GM19455 (cell line): ENCODE measurements around the gene PARP3.

Source experiments
- ATAC-seq: cut with Tn5 transposase; IDR thresholded peaks from one replicate; pipeline ENCODE4 v1.9.1; 2021; ENCODE audit not compliant: unreplicated experiment

PARP3 gene

DNA sequence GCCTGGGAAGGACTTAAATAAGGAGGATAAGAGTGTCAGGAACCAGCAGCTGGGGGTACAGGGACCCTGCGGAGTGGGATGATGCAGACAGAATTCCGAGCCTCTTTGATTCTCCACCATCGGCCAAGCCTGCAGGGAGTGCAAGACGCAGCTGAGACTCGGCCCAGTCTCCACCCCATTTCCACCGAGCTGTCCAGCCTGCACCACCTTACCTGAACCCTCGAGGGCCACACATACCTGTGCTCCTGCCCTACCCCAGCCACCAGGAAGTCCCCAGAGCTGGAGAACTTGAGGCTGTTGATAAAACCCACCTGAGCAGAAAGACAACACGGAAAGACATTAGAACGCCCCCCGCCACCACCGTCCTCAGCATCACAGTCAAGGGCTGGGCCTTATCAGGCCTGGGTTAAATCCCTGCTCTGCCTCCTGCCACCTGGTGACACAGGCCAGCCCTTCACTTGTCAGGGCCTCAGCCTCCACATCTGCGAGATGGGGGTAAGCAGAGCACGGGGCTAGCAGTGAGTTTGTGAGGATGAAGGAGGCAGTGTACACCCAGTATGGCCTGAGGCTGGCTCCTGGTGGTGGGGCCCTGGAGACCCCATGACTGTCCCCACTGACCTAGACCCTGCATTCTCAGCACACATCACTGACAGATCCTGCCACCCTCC is 8.6 kb upstream of the PARP3 start:
- ATAC-seq = no peak

DNA sequence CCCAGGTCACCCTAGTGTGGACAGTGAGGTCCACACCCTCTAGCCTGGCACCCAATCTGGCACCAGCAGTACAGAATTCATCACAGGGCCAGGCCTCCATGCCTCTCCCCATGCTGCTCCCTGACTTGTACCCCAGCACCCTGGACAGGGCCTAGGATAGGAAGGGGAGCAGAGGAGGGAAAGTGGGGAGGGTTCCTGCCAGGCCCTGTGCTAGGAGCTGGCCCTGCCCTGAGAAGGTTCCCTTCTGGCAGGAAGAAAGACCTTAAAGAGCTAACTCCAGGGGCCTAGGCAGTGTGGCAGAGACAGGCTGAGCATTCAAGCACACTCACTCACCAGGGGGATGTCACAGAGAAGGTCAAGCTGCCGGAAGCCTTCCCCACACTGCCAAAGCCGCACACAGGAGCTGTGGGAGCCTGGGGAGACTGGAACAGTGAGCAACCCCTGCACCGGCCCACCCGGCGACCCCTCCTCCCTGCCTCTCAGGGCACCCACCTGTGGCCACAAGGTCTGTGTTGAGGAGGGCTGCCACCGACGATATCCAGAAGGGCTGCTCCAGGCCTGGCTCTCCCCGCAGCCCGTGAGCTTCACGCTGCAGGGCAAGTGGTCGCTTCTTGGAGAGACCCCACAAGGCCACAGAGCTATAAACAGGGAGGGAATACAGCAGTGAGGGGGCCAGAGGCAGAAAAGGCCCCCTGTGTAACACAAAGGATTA is 7.9 kb upstream of the PARP3 start:
- no peak for ATAC-seq

DNA sequence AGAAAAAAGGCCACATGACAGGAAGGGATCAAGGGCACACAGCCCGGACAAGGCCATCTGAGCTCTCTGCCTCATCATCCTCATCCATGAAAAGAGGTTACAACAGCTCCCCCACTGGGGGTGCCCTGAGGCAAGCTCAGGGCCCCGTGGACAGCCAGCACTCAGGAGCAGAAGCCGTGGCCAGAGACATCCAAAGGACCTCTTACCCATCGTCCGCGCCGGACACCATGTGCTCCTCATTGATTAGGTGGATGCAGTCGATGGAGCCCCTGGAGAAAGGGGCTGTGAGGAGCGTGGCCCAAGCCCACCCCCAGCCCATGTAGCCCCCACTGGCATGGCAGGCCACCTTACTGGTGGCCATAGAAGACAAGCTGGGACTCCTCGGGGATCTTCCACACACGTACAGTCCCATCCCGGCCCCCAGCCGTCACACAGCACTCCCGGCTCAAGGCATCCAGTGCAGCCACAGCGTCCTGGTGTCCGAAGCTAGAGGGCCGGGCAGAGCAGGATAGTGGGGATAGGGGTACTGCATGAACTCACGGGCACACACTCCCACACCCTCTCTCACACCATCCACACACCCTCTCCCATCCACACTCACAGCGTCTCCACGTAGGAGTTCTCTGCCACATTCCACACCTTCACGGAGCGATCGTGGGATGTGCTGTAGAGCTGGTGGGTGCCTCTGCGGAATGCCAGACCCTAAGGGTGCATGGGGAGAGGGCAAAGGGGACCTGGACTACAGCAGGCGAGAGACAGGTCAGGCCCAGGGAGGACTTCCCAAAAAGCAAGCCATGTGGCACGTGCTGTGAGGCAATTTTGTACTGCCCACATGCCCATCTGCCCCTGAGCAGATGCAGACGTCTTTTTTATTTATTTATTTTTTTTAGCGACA is 6.9 kb upstream of the PARP3 start:
- no peak for ATAC-seq

DNA sequence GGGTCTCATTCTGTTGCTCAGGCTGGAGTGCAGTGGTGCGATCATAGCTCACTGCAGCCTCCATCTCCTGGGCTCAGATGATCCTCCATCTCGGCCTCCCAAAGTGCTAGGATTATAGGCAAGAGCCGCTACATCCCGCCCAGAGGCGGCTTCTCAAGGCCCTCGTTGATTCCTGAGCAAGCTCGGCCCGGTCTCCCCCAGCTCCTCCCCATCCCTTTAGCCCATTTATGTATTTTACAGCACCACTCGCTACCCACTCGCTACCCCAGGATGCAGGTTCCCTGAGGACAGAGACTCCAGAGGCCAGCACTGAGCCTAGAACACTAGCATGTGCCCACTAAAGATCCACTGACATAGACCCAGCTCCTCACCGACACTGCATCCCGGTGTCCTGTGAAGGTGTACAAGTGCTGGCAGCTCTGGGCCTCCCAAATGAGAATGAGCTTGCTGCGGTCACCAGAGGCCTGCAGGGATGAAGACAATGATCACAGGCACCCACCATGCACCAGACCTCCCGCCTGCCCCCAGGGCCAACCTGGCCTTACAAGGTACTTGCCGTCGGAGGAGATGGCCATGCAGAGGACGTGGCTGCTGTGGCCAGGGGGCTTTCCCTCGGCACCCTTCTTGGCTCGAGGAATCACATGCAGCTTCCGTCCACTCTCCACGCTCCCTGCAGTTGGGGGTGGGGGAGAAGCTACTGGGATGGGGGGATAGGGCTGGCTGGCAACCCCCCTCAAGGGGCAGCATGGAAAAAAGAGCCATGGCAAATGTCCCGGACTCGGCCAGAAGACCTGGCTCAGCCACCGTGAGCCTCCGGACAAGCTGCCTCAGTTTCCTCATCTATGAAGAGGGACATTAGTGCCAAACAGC is 6.0 kb upstream of the PARP3 start:
- no peak for ATAC-seq

DNA sequence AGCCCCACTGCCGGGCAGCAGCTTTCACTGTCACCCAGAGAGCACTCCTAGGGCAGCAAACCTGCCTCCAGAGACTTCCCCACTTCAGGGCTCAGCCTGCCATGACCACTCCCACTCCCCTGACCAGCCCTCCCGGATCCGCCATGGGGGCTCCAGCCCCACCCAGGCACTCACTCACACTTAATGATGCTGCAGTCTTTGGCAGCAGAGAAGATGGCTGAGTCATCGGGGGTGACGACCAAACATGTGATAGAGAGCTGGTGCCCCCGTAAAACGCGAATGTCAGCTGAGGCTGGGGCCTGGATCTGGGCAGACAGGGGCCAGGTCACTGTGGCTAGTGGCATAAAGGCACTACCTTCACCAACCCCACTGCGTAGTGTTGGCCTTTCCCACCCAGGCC is 5.1 kb upstream of the PARP3 start:
- ATAC-seq = no peak

DNA sequence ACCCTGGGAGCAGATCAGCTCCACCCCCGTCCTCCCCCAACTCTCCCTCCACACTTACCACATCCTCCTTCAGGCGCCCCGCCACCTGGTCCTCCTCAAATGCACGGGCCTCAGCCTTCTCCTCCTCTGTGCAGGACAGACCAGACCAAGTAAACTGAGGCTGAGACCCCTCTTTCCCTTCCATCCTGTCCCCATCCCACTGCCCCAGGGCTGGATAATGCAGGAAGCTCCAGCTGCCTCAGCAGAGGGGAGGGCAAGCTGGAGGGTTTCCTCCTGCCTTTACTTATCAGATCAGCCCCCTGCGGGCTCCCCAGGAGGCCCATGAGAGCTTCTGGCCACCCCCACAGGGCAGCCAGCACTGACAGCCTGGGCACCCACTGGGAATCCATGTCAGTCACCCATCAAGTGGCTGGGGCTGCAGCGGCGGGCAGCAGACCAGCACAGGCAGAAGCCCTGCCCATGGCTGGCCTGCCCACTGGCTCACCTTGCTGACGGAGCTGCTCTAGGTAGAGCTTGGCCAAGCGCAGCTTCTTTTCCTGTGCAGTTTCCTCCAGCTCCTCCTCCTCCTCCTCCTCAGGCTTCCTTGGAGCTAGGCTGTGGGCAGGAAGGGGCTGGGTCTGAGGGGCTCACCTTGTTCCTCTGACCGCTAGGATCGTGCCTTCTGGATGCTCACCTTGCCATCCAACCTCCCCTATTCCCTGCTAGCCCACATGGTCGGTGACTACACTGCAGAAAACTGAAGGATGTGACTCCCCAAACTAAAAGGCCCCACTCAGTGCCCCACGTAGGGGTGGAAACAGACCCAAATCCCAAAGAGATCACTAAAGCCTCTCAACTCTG is 4.3 kb upstream of the PARP3 start:
- ATAC-seq = no peak

DNA sequence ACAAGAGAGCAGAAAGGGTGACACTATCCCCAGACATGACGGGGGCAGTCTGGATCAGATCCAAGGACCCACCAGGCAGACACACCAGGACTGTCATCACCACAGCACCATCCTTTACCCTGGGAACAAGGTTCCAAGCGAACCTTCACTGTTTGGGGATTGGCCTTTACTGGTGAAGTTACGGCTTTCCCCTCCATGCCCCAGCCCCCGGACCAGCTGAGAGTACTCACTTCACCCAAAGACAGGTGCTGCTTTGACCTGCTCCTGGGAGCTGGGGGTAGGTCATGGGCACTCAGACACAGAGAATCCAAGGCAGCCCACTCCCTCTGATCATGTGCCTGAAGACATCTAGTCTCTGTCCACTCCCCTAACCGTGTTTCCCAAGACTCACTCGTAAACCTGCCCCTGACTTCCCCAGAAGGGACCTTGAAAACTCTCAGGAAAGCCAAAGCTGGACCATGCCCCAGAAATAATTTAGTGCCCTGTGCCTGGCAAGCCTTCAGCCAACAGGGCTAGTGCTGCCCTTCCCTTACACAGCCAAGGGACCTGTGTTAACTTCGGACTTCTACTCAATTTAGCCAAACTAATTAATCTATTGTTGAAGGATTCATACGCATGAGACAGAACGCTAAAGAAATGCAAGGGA is 3.3 kb upstream of the PARP3 start:
- ATAC-seq = no peak

DNA sequence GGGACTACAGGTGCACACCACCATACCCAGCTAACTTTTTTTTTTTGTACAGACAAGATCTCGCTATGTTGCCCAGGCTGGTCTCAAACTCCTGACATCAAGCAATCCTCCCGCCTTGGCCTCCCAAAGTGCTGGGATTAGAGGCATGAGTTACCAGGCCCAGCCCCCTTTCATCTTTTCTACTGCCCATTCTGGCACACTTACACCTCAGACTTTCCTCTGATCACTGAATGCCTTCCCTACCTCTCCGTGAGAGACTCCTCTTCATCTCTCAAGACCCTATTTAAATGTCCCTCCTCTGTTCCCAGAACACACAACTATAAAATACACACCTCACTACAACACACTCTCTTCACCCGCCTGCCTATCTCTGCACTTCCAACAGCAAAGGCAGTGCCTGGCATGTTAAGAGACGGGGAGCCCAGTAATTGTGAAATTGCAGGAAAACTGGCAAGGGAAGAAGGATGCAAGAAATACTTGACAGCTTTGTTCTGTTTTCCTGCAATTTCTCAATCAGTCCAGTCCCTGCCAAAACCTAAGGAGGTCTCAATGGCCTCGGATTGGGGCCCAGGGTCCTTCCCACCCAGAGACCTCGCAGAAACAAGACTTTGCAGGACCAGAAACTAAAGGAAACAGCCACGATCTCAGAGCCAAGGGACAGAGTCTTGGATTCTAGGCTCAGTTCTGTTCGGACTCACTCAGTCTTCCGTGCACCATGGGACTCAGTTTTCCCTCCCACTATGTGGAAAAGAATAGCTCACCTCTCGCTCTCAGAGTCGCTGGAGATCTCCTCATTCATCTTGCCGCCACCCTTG is 1.3 kb upstream of the PARP3 start:
- ATAC-seq = no peak

DNA sequence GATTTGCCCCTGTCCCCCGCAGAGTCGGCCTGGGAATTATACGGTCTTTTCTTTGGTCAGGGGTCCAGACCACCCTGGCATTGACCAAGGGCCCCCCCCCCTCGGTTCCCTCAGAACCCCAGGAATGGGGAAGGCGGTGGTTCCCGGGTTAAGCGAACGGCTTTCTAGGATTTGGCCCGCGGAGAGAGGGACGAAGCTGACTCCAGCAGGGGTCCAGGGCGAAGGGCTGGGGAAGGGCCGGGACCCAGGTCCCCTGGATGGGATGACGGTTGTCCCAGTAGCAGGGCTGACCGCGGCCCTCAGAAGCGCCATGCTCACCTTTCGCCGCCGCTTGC is 733 bp upstream of the PARP3 start:
- no peak for ATAC-seq

DNA sequence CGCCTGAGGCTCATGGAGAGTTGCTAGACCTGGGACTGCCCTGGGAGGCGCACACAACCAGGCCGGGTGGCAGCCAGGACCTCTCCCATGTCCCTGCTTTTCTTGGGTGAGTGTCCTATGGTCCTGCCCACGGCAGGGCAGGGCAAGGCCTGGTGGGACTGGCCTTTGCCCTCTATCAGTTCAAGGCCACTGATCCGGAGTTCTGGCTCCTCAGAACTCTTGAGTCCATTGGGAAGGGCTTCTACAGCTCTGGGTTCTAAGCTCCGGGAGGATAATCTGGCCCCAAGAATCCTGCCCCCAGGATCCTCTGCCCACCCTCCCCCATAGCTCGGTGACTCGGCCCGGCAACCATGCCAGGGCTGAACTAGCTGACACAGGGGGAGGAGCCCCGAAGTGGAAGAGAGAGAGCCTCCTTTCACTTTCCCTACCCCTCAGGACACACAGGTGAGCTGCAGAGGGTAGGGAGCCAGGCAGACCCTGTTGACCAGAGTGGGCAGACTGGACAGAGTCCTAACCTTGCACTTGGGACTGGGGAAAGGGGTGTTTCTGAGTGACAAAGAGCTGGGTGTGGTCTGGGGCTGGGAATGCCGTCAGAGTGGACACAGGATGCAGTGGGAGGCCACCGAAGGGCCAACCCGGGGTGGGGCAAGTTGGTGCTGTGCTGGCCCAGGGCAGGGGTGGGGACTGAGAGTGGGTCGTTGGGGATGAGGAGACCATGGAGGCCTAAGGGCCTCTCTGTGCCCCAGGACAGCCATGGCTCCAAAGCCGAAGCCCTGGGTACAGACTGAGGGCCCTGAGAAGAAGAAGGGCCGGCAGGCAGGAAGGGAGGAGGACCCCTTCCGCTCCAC is 664 bp downstream of the PARP3 start:
- ATAC-seq = no peak

DNA sequence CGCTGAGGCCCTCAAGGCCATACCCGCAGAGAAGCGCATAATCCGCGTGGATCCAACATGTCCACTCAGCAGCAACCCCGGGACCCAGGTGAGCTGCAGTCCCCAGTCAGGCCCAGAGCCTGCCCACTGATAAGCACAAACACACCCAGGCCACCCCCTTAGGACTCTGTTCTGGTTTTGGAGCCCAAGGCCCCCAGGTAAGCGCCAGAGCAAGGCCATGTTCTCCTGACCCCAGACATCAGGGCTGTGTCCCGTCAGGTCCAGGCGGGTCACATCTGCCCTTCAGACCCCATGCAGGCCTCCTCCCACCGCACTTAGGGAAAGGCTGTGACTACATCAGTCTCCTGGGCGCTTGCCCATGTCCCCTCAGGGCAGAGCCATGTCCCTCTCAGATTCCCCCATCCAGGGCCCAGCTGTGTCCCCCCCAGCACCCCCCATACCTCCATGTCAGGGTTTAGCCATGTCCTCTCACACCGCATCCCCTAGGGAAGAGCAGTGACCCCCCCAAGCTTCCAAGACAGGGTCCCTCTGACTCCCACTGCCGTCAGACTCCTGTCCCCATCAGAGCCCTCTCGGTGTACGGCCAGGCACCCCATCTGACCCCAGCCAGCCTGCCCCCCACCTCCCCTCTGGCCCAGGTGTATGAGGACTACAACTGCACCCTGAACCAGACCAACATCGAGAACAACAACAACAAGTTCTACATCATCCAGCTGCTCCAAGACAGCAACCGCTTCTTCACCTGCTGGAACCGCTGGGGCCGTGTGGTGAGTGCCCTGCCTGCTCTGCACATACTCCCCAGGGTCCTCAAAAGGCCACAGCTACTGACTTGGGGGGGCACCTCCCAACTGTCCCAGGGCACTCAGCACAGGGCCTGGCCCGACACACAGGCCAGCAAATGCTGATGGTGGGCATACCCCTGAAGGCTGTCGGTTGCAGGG is 1.6 kb downstream of the PARP3 start:
- ATAC-seq = no peak

DNA sequence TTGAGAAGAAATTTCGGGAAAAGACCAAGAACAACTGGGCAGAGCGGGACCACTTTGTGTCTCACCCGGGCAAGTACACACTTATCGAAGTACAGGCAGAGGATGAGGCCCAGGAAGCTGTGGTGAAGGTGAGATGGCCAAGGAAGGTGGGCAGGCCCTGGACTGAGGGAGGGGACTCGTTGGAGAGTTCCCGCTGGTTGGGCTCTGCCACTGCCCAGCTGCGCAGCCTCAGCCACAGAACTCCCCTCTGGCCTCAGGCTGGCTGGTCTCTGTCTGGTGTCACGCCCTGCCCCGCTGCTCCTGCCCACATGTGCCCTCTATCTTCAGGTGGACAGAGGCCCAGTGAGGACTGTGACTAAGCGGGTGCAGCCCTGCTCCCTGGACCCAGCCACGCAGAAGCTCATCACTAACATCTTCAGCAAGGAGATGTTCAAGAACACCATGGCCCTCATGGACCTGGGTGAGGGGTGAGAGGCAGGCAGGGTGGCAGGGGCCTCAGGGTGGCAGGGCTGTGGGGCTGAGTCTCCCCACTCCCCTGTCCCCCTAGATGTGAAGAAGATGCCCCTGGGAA is 2.4 kb downstream of the PARP3 start:
- ATAC-seq = no peak

DNA sequence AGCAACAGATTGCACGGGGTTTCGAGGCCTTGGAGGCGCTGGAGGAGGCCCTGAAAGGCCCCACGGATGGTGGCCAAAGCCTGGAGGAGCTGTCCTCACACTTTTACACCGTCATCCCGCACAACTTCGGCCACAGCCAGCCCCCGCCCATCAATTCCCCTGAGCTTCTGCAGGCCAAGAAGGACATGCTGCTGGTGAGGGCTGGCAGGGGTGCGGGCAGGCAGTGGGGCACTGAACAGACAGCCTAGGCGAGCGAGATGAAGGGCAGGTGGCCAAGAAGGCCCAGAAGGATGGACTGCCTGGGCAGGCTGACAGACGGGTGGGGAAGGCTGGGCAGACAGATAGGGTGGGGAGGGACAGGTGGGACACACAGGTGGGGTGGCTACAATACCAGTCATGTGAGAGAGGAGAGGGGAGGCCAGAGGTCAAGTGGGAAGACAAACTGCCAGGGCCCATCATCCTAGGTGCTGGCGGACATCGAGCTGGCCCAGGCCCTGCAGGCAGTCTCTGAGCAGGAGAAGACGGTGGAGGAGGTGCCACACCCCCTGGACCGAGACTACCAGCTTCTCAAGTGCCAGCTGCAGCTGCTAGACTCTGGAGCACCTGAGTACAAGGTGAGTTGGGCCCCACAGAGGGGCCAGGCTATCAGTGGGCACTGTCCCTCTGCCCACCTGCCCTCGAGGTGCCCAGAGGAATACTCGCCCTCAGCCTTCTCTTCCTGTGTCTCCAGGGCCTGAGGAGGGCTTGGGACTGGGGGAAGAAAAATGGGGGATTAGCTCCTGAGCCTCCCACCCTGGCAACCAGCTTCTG is 3.1 kb downstream of the PARP3 start:
- no peak for ATAC-seq

DNA sequence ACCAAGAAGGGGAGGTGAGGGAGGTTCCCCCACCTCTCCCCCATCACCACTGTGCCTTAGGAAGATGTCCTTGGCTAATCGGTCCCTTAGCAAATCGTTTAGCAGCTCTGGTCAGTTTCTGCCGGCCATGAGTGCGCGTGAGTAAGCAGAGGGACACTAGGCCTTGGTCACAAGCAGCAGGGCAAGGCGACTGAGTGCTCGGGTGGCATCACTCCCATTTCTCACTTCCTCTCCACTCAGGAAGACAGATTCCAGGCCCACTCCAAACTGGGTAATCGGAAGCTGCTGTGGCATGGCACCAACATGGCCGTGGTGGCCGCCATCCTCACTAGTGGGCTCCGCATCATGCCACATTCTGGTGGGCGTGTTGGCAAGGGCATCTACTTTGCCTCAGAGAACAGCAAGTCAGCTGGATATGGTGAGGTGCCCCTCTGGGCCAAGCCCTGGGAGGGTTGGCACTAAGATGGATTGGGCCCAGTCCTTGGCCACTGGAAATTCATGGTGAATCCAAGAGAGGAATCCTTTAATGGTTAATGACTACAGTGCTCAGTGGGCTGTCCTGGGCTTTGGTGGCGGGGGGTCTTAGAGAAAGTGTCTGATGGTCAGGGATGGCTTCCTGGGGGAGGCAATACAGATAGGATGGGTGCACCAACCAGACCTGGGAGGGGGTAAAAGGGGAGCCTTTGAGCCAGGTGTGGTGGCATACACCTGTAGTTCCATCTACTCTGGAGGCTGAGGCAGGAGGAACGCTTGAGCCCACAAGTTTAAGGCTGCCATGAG is 4.0 kb downstream of the PARP3 start:
- ATAC-seq = no peak

DNA sequence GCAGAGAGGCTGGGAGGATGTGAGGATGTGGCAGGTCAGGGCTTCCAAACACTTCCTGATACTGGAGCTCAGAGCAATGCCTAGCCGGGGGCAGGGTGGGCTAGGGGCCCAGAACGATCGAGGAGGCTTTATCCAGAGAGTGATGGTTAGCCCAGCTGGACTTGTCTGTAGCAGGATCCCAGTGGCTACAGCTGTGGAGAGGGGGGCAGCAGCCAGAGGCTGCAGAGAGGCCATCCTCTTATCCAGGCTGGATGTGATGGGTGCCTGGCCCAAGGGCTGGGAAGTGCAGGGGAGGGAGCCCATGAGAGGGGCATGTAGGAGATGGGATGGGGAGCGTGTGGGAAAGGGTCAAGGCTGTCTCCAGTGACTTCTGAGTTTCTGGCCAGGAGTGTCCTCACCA is 4.6 kb downstream of the PARP3 start:
- no peak for ATAC-seq
